ENCODE data around the gene METAP1. TPM values are rescaled to one million over a fixed set of nuclear protein-coding genes. Genes with fewer than 3 reads are reported as not detected.
"Not testable (repeated sequence)": the region's sequence is repeated elsewhere in the genome, so short reads cannot be mapped to it uniquely, and the experiment has no call there.

The METAP1 gene
- total and polyA plus RNA-seq, 11 donors = 36.9 to 71.4 (median 63.6) TPM

- no peak for DNase-seq
- Histone ChIP-seq H3K4me1 (peaks cover 0 to 32% (median 10%) of the 10 kb centered on the region in 12 donors), H3K27ac (no peak overlapping the region), H3K4me3 (no peak overlapping the region), H3K36me3 (peaks cover 0 to 3% (median 0%) of the 10 kb centered on the region in 9 donors), H3K27me3 (no peaks in the 10 kb centered on the region), H3K9me3 (peaks cover 0 to 26% (median 10%) of the 10 kb centered on the region in 12 donors)
- TF ChIP-seq, protein P1, sequence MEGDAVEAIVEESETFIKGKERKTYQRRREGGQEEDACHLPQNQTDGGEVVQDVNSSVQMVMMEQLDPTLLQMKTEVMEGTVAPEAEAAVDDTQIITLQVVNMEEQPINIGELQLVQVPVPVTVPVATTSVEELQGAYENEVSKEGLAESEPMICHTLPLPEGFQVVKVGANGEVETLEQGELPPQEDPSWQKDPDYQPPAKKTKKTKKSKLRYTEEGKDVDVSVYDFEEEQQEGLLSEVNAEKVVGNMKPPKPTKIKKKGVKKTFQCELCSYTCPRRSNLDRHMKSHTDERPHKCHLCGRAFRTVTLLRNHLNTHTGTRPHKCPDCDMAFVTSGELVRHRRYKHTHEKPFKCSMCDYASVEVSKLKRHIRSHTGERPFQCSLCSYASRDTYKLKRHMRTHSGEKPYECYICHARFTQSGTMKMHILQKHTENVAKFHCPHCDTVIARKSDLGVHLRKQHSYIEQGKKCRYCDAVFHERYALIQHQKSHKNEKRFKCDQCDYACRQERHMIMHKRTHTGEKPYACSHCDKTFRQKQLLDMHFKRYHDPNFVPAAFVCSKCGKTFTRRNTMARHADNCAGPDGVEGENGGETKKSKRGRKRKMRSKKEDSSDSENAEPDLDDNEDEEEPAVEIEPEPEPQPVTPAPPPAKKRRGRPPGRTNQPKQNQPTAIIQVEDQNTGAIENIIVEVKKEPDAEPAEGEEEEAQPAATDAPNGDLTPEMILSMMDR (IDR thresholded peaks at IDR 0.05) = no peak
- no peak for TF ChIP-seq POLR2A (IDR thresholded peaks at IDR 0.05)
- 89 to 98% (median 96%) methylated on average over 5 of the region's 5 CpGs for WGBS, 4 donors
- intact Hi-C loops (cut with DNase I) = no loop called here
- ATAC-seq = no peak
These were observed 25.9 kb downstream of the METAP1 start for GRCh38 chr4:99021386-99021785.

DNA sequence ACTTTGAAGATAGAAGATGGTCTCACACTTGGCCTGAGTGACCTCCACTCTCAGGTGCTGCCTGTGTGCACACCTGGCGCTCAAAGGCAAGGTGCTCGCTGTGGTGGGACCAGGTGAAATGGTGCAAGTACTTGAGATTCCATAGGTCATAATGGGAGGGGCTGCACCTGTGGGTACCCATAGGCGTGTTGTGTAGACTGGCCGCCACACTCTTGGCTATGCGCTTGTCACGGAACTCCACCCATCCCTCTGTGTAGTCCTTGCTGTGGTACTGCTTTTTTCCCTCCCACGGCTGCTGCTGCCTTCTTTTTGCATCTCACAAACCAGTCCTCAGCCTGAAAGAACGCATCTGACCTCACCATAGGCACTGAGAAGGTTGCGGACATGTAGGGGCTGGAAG, 27.0 kb downstream of the METAP1 start:
- 97 to 98% (median 98%) methylated on average over 9 of the region's 9 CpGs for WGBS, 4 donors
- Histone ChIP-seq H3K4me1 (peaks cover 0 to 36% (median 13%) of the 10 kb centered on the region in 12 donors), H3K9me3 (peaks cover 0 to 26% (median 10%) of the 10 kb centered on the region in 12 donors), H3K36me3 (peaks cover 0 to 3% (median 0%) of the 10 kb centered on the region in 9 donors), H3K4me3 (no peak overlapping the region), H3K27me3 (no peaks in the 10 kb centered on the region), H3K27ac (no peak overlapping the region)
- intact Hi-C loops (cut with DNase I) = no loop called here
- DNase-seq = no peak
- ATAC-seq = no peak
- TF ChIP-seq, protein P1 (IDR thresholded peaks at IDR 0.05) = no peak
- no peak for TF ChIP-seq POLR2A (IDR thresholded peaks at IDR 0.05)

DNA sequence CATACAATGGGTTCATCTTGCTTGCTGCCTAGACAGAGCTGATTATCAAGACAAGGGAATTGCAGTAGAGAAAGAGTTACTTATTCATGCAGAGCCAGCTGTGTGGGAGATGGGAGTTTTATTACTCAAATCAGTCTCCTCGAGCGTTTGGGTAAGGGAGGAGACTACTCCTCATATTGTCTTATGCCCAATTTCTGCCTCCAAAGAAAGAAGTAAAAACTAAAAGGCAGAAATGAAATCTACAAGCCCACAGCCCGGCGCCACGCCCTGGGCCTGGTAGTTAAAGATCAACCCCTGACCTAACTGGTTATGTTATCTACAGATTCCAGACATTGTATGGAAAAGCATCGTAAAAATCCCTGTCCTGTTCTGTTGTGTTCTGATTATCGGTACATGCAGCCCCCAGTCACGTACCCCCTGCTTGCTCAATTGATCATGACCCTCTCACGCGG, 28.3 kb downstream of the METAP1 start:
- H3K4me3 ChIP-seq; intact Hi-C loops (cut with DNase I); ATAC-seq; H3K36me3 ChIP-seq; DNase-seq; H3K27me3 ChIP-seq: not testable (repeated sequence)
- H3K4me1 ChIP-seq = peaks cover 0 to 47% (median 15%) of the 10 kb centered on the region in 12 donors
- H3K9me3 ChIP-seq = peaks cover 0 to 26% (median 10%) of the 10 kb centered on the region in 12 donors
- WGBS, 4 donors = 73 to 90% (median 85%) methylated on average over 8 to 10 of the region's 10 CpGs
- H3K27ac ChIP-seq = peak overlapping the region in 1 of 12 donors; percentile 12

GRCh38 chr4:99024481-99025275, 29.2 kb downstream of the METAP1 start:
- intact Hi-C loops (cut with DNase I) = no loop called here
- TF ChIP-seq POLR2A (IDR thresholded peaks at IDR 0.05) = no peak
- TF ChIP-seq, protein P1 (IDR thresholded peaks at IDR 0.05) = peak in 4 of 12 donors; percentile 11 to 41 (median 23)
- ATAC-seq (peak; percentile 84 to 93 (median 92)), DNase-seq (peak in 4 of 5 donors; percentile 21 to 46 (median 33))
- H3K36me3 ChIP-seq = peaks cover 0 to 8% (median 0%) of the 10 kb centered on the region in 9 donors
- peaks cover 0 to 25% (median 10%) of the 10 kb centered on the region in 12 donors for H3K9me3 ChIP-seq
- no peak overlapping the region for H3K4me3 ChIP-seq
- 61 to 70% (median 68%) methylated on average over 6 to 7 of the region's 7 CpGs for WGBS, 4 donors
- peak overlapping the region in 8 of 12 donors; percentile 8 to 59 (median 36) for H3K27ac ChIP-seq
- peaks cover 0 to 54% (median 16%) of the 10 kb centered on the region in 12 donors for H3K4me1 ChIP-seq
- H3K27me3 ChIP-seq = no peaks in the 10 kb centered on the region

Data from heart left ventricle (tissue), 16 donors.